Measurements from ENCODE around the gene IL4I1.

Gene IL4I1

DNA sequence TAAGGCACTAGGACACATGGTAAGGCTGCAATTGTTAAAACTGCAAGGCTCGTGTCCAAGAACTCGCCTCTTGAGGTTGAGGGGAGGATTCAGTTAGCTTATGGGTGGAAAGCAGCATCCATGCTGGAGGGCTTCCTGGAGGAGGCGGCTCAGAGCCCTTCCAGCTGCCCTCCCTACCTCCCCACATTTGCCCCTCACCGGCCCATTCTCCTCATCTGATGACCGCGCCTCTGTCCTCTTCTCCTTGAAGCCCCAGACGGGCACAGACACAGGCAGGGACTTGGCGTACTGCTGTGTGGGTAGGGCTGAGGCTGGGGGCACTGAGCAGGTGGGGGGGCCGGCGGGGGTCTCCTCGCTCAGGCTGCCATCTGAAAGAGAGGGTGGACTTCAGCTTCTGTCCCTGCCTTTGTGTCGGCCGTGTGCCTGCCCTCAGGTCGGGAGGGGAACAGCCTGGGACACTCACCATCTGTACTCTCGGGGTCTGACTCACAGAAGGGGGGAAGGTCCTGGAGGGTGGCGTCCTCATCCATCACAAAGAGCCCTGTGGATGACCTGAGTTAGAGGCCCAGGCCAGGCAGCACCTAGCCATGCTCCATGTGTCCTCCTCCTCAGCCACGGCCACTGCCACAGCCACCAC, 25.2 kb downstream of the IL4I1 start:
- TF ChIP-seq, protein P1, sequence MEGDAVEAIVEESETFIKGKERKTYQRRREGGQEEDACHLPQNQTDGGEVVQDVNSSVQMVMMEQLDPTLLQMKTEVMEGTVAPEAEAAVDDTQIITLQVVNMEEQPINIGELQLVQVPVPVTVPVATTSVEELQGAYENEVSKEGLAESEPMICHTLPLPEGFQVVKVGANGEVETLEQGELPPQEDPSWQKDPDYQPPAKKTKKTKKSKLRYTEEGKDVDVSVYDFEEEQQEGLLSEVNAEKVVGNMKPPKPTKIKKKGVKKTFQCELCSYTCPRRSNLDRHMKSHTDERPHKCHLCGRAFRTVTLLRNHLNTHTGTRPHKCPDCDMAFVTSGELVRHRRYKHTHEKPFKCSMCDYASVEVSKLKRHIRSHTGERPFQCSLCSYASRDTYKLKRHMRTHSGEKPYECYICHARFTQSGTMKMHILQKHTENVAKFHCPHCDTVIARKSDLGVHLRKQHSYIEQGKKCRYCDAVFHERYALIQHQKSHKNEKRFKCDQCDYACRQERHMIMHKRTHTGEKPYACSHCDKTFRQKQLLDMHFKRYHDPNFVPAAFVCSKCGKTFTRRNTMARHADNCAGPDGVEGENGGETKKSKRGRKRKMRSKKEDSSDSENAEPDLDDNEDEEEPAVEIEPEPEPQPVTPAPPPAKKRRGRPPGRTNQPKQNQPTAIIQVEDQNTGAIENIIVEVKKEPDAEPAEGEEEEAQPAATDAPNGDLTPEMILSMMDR (conservative IDR thresholded peaks at IDR 0.05; ENCODE audit: low read depth, low read length) = no peak
- Histone ChIP-seq H2AFZ (ENCODE audit: low read depth) (no peak overlapping the region), H3K27ac (no peak overlapping the region), H3K79me2 (ENCODE audit: insufficient read depth, low read depth) (peaks cover 24% of the 10 kb centered on the region), H4K20me1 (ENCODE audit: insufficient read depth) (no peaks in the 10 kb centered on the region), H3K4me2 (no peak overlapping the region), H3K4me1 (ENCODE audit: low read depth, poor library complexity, severe bottlenecking) (peaks cover 35% of the 10 kb centered on the region), H3K9ac (no peak overlapping the region), H3K27me3 (ENCODE audit: insufficient read depth, low read depth) (no peaks in the 10 kb centered on the region), H3K36me3 (ENCODE audit: insufficient read depth) (no peaks in the 10 kb centered on the region), H3K4me3 (IDR thresholded peaks at IDR 0.05; ENCODE audit: insufficient read depth, low read depth, low read length) (no peak overlapping the region)

DNA sequence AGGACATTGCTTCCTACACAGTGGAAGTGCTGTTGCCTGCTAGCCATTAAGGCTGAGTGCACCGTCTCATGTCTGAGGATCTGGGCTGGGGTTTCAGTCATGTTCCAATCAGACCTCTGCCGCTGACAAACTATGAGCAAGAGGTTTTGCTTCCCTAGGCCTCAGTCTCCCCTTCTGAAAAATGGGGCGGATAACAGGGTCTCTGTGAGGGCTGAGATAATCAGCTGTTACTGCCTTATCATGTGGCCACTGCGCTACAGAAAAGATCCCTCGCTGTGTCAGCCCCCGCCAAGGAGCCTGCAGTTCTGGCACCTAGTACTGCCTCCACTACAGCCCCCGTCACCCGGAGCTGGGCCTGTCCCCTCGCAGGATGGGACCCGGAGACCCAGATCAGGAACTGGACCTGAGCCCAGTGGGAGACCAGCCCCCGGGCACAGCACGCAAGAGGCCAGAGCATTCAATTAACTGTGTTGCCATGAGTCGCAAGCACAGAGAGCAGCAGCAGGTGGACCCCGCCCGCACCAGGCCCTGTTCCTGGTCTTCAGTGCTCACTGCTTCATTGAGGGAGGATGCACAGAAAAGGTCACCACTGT, 26.3 kb downstream of the IL4I1 start:
- Histone ChIP-seq H4K20me1 (ENCODE audit: insufficient read depth) (no peaks in the 10 kb centered on the region), H3K9ac (peak overlapping the region; percentile 42; the same call in 1 of the 2 replicates), H3K79me2 (ENCODE audit: insufficient read depth, low read depth) (peaks cover 22% of the 10 kb centered on the region), H3K36me3 (ENCODE audit: insufficient read depth) (no peaks in the 10 kb centered on the region), H3K27me3 (ENCODE audit: insufficient read depth, low read depth) (no peaks in the 10 kb centered on the region), H3K27ac (peak overlapping the region; percentile 55), H3K4me1 (ENCODE audit: low read depth, poor library complexity, severe bottlenecking) (peaks cover 42% of the 10 kb centered on the region), H3K4me3 (IDR thresholded peaks at IDR 0.05; ENCODE audit: insufficient read depth, low read depth, low read length) (no peak overlapping the region), H2AFZ (ENCODE audit: low read depth) (peak overlapping the region; percentile 41; the same call in 1 of the 2 replicates), H3K4me2 (peak overlapping the region; percentile 93)
- TF ChIP-seq, protein P1 (conservative IDR thresholded peaks at IDR 0.05; ENCODE audit: low read depth, low read length) = no peak

DNA sequence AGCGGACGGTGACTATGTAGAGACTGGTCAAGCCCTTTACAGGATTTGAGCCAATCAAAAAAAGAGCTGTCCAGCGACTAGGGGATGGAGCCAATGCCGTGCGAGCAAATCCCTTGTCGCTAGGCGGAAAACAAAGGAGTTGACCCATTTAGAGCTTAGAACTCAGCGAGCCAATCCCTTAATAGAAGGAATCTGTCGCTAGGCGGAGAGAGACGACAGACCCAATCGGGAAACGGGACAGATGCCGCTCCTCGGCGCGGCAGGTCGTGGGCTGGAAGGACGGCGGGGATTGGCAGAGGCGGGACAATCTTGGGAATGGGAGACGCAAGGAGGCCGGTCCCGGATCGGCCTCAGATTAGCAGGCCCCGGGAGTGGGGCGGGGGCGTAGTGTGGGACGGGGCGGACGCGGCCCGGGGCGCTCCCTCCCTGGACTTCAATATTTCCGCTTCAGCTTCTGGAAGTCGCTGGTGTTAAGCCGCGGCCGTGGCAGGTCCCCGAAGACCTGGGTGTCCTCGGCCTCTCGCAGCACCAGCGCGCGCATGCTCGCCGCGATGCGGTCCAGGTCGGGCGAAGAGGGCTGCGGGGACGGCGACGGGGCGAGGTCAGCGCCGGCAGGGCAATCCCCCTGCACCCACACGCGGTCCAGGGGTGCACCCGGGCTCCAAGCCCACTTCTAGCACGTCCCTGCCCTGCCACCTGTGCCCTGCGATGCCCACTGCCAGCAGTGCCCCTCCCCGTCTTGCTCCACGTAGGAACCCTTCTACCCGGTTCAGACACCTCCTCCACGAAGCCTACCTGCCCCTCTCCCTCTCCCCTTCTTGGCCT, 27.0 kb downstream of the IL4I1 start:
- Histone ChIP-seq H3K27me3 (ENCODE audit: insufficient read depth, low read depth) (no peaks in the 10 kb centered on the region), H3K27ac (peak overlapping the region; percentile 55), H2AFZ (ENCODE audit: low read depth) (peak overlapping the region; percentile 41; the same call in 1 of the 2 replicates), H3K79me2 (ENCODE audit: insufficient read depth, low read depth) (peaks cover 15% of the 10 kb centered on the region), H3K4me2 (peak overlapping the region; percentile 93), H3K9ac (peak overlapping the region; percentile 42; the same call in 1 of the 2 replicates), H3K4me3 (IDR thresholded peaks at IDR 0.05; ENCODE audit: insufficient read depth, low read depth, low read length) (no peak overlapping the region), H3K36me3 (ENCODE audit: insufficient read depth) (peaks cover under 1% of the 10 kb centered on the region; the same call in 1 of the 2 replicates), H4K20me1 (ENCODE audit: insufficient read depth) (no peaks in the 10 kb centered on the region), H3K4me1 (ENCODE audit: low read depth, poor library complexity, severe bottlenecking) (peaks cover 37% of the 10 kb centered on the region)
- TF ChIP-seq, protein P1 (conservative IDR thresholded peaks at IDR 0.05; ENCODE audit: low read depth, low read length) = no peak; the same call in 1 of the 2 replicates

DNA sequence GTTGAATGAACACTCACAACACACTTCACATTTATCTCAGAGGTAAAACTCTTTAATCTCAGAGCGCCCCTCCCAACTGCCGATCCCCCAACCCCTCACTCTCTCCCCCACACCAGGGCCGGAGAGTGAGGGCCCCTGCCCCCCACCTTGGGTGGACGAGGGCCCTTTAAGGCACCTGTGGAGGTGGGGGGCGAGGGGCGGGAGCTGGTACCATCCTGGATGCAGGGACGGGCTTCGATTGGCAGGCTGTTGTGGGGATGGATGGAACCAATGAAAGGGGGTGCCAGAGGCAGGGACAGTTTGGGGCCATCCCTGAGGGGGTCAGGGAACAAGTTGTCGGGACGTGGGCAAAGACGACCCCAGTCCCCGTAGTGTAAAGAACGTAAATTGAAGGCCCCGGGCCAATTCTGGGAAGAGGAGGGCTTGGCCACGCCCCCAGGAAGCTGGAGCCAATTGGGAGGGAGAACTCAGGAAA, 27.6 kb downstream of the IL4I1 start:
- Histone ChIP-seq H3K27ac (no peak overlapping the region), H3K4me3 (IDR thresholded peaks at IDR 0.05; ENCODE audit: insufficient read depth, low read depth, low read length) (no peak overlapping the region), H2AFZ (ENCODE audit: low read depth) (no peak overlapping the region), H4K20me1 (ENCODE audit: insufficient read depth) (no peaks in the 10 kb centered on the region), H3K4me2 (peak overlapping the region; percentile 67), H3K36me3 (ENCODE audit: insufficient read depth) (peaks cover 5% of the 10 kb centered on the region; the same call in 1 of the 2 replicates), H3K79me2 (ENCODE audit: insufficient read depth, low read depth) (peaks cover 8% of the 10 kb centered on the region; the same call in 1 of the 2 replicates), H3K27me3 (ENCODE audit: insufficient read depth, low read depth) (no peaks in the 10 kb centered on the region), H3K4me1 (ENCODE audit: low read depth, poor library complexity, severe bottlenecking) (peaks cover 37% of the 10 kb centered on the region), H3K9ac (no peak overlapping the region)
- TF ChIP-seq, protein P1 (conservative IDR thresholded peaks at IDR 0.05; ENCODE audit: low read depth, low read length) = no peak

Data from KMS-11 (cell line).